HepG2 (cell line): Measurements from ENCODE around the gene NELL2. TPM values are rescaled to one million over a fixed set of nuclear protein-coding genes. Genes with fewer than 3 reads are reported as not detected.

Experiments
- ATAC-seq: fragments of 200-7000 bp; cut with Tn5 transposase; 3 replicates; pipeline ENCODE4 v1.9.1; 2020; ENCODE audit warnings: mild to moderate bottlenecking, moderate library complexity
- BruUV-seq: library from RNA; stranded (reverse); fragments of 400-500 nt; replicated peaks from 2 replicates; lab custom pipeline; 2021; lab: Mats Ljungman, UMichigan
- CTCF ChIA-PET: fragments of 300-600 bp; formaldehyde crosslinking; extraction: SDS; loops from one replicate; lab custom pipeline; 2021; ENCODE audit warnings: low total read pairs, inconsistent platforms, low intra/inter-chr PET ratio; lab: Yijun Ruan, JAX
- POLR2A ChIA-PET: fragments of 350-600 bp; sonication (Branson Sonifier 250); formaldehyde crosslinking; loops from one replicate; lab custom pipeline; 2020; ENCODE audit warnings: antibody characterized with exemption, inconsistent platforms; lab: Yijun Ruan, JAX
- DNase-seq: peaks from one replicate; pipeline ENCODE4 v3.0.0-alpha.2; 2015; ENCODE audit warnings: low spot score
- FAIRE-seq: peaks from 3 replicates; lab custom pipeline; 2011; peaks lifted over from hg19 to GRCh38; lab: Jason Lieb, UNC
- H2AFZ ChIP-seq: one replicate; pipeline ENCODE4 v1.6.1; 2011; ENCODE audit warnings: low read length, inconsistent platforms
- H3K27ac ChIP-seq: fragments of 300-600 bp; 3 replicates; pipeline ENCODE4 v1.8.0; 2011; ENCODE audit warnings: mixed run types, mild to moderate bottlenecking, mixed read lengths, low read length, inconsistent platforms; ENCODE audit not compliant: insufficient read depth; ENCODE audit errors: extremely low read length
- H3K27me3 ChIP-seq, 2 experiments: fragments of 200-600 bp in 1 of 2; 2 replicates in 1 of 2; 3 replicates in 1 of 2; pipeline versions ENCODE4 v1.6.0 to v1.8.0; 2011; ENCODE audit warnings: low read length in 2 of 2, mild to moderate bottlenecking in 2 of 2, moderate library complexity in 2 of 2, inconsistent platforms in 1 of 2; ENCODE audit not compliant: insufficient read depth in 2 of 2, control insufficient read depth in 1 of 2
- H3K36me3 ChIP-seq, 2 experiments: fragments of 200-600 bp in 1 of 2; replicated peaks in 1 of 2; 2 replicates in 1 of 2; 3 replicates in 1 of 2; pipeline versions ENCODE4 v1.5.1 to v1.8.0; 2011; ENCODE audit warnings: low read length in 2 of 2, inconsistent platforms in 1 of 2; ENCODE audit not compliant: insufficient read depth in 2 of 2, control insufficient read depth in 1 of 2
- H3K4me1 ChIP-seq: 2 replicates; pipeline ENCODE4 v1.5.1; 2012; ENCODE audit warnings: low read length, inconsistent platforms; ENCODE audit not compliant: insufficient read depth
- H3K4me2 ChIP-seq: 2 replicates; pipeline ENCODE4 v1.6.0; 2011; ENCODE audit warnings: low read depth, low read length, inconsistent platforms
- H3K4me3 ChIP-seq, 3 experiments: fragments of 200-600 bp in 1 of 3; sonication (generic), shearing (Covaris generic) in 1 of 3; replicated peaks in 1 of 3; 2 replicates each; pipeline ENCODE4 v1.5.1; 2011 to 2016; ENCODE audit warnings: low read length in 3 of 3, inconsistent platforms in 2 of 3, low read depth in 2 of 3, mild to moderate bottlenecking in 2 of 3, control low read depth in 1 of 3, mixed read lengths in 1 of 3; ENCODE audit not compliant: insufficient read depth in 1 of 3
- H3K79me2 ChIP-seq: one replicate; pipeline ENCODE4 v1.6.1; 2011; ENCODE audit warnings: low read length, inconsistent platforms; ENCODE audit not compliant: insufficient read depth
- H3K9ac ChIP-seq: 2 replicates; pipeline ENCODE4 v1.6.0; 2011; ENCODE audit warnings: mild to moderate bottlenecking, low read depth, low read length, inconsistent platforms; ENCODE audit not compliant: insufficient read depth
- H3K9me3 ChIP-seq: 2 replicates; pipeline ENCODE4 v1.5.1; 2012; ENCODE audit warnings: mild to moderate bottlenecking, low read length
- H4K20me1 ChIP-seq: 2 replicates; pipeline ENCODE4 v1.6.0; 2011; ENCODE audit warnings: inconsistent platforms, mild to moderate bottlenecking, low read length, moderate library complexity; ENCODE audit not compliant: insufficient read depth
- AKAP8 ChIP-seq: sonication (generic); formaldehyde crosslinking; IDR thresholded peaks from 2 replicates; pipeline ENCODE4 v1.5.1; 2020; ENCODE audit warnings: mild to moderate bottlenecking, missing genetic modification reagents
- BORCS8-MEF2B ChIP-seq: sonication (generic); formaldehyde crosslinking; IDR thresholded peaks from 2 replicates; pipeline ENCODE4 v1.8.0; 2022; ENCODE audit warnings: mild to moderate bottlenecking, missing genetic modification reagents
- FOXA3 ChIP-seq: IDR thresholded peaks from 2 replicates; pipeline ENCODE4 v1.6.1; 2016; ENCODE audit warnings: missing genetic modification reagents, missing compliant biosample characterization
- GLI4 ChIP-seq: sonication (generic); formaldehyde crosslinking; IDR thresholded peaks from 2 replicates; pipeline ENCODE4 v1.5.1; 2020; ENCODE audit warnings: missing genetic modification reagents, mild to moderate bottlenecking, moderate library complexity, borderline replicate concordance
- HNF1B ChIP-seq: sonication (generic); formaldehyde crosslinking; IDR thresholded peaks from 2 replicates; pipeline ENCODE4 v1.5.1; 2020; ENCODE audit warnings: mild to moderate bottlenecking, moderate library complexity, missing genetic modification reagents
- ISL2 ChIP-seq: sonication (generic); formaldehyde crosslinking; IDR thresholded peaks from 2 replicates; pipeline ENCODE4 v1.5.0; 2020; ENCODE audit warnings: missing genetic modification reagents
- KDM2A ChIP-seq: sonication (generic); formaldehyde crosslinking; IDR thresholded peaks from 2 replicates; pipeline ENCODE4 v1.4.0; 2020; ENCODE audit warnings: low read depth, missing genetic modification reagents, borderline replicate concordance
- MTERF4 ChIP-seq: sonication (generic); formaldehyde crosslinking; IDR thresholded peaks from 2 replicates; pipeline ENCODE4 v1.8.0; 2023; ENCODE audit warnings: mild to moderate bottlenecking, missing genetic modification reagents
- TCF7L2 ChIP-seq: IDR thresholded peaks from 2 replicates; pipeline ENCODE4 v1.6.1; 2011; ENCODE audit warnings: mild to moderate bottlenecking, low read depth, low read length, moderate library complexity
- YEATS4 ChIP-seq: sonication (generic); formaldehyde crosslinking; IDR thresholded peaks from 2 replicates; pipeline ENCODE4 v1.4.0; 2020; ENCODE audit warnings: missing genetic modification reagents, borderline replicate concordance
- ZHX1 ChIP-seq: sonication (generic); formaldehyde crosslinking; IDR thresholded peaks from 2 replicates; pipeline ENCODE4 v1.8.1; 2022; ENCODE audit warnings: low read depth, mild to moderate bottlenecking, missing genetic modification reagents
- ZNF121 ChIP-seq: sonication (generic); formaldehyde crosslinking; IDR thresholded peaks from 2 replicates; pipeline ENCODE4 v1.5.0; 2020; ENCODE audit warnings: mild to moderate bottlenecking, missing genetic modification reagents
- ZNF770 ChIP-seq: sonication (generic); formaldehyde crosslinking; IDR thresholded peaks from 2 replicates; pipeline ENCODE4 v1.5.0; 2020; ENCODE audit warnings: mild to moderate bottlenecking, missing genetic modification reagents
- WGBS: methylation state at CpG from one replicate; pipeline ENCODE4 v1.1.6; 2017; ENCODE audit warnings: low lambda C conversion rate; 5-methylcytosine and 5-hydroxymethylcytosine counted together
- in situ Hi-C: cut with HindIII; loops from 2 replicates; pipeline ENCODE4 v1.10.0; 2017; ENCODE audit warnings: low pct_unique_long_range_greater_than_20kb; ENCODE audit not compliant: extremely low pct_ligation_motif_present
- intact Hi-C: fragments of 100-400 bp; cut with micrococcal nuclease; formaldehyde crosslinking; loops from one replicate; pipeline ENCODE4 v1.10.0; 2022; ENCODE audit not compliant: unreplicated experiment
- polyA plus RNA-seq, 8 experiments: library from polyadenylated mRNA; depleted of rRNA in 3 of 8; stranded (reverse) in 7 of 8; unstranded in 1 of 8; fragments of >200 nt; fragmentation: Illumina TruSeq in 4 of 8; extraction: Trizol in 4 of 8; gene quantifications; 2 replicates each; pipeline versions ENCODE4 v1.2.1 to v1.2.3, GENCODE V29; 2011 to 2016; ENCODE audit warnings: low read depth in 4 of 8, missing spikeins in 1 of 8, mixed read lengths in 1 of 8; ENCODE audit not compliant: insufficient read depth in 1 of 8
- total RNA-seq, 5 experiments: library from RNA; depleted of rRNA; stranded (reverse); fragments of >200 nt; fragmentation: Illumina TruSeq; extraction: Trizol; gene quantifications; 2 replicates each; pipeline ENCODE4 v1.2.3, GENCODE V29; 2016; ENCODE audit warnings: low read depth in 1 of 5

NELL2 gene
- total and polyA plus RNA-seq, 2 of the 13 experiments (the other 11 are each of a cell fraction or from before 2014, with no cell fraction given): 0.11 TPM; not detected in 1

GRCh38 chr12:44626883-44627282 is 249.2 kb downstream of the NELL2 start (continued):
- no peak for TF ChIP-seq BORCS8-MEF2B (CRISPR knock-in tag)

GRCh38 chr12:44618946-44619345 is 257.2 kb downstream of the NELL2 start:
- BruUV-seq: no TSS peak
- Histone ChIP-seq H3K4me2 (no peak overlapping the region), H3K36me3 (no peaks in the 10 kb centered on the region), H4K20me1 (no peaks in the 10 kb centered on the region), H3K9me3 (no peaks in the 10 kb centered on the region), H3K27me3 (no peaks in the 10 kb centered on the region; a peak in 1 of 5 replicates), H2AFZ (no peak overlapping the region), H3K79me2 (no peaks in the 10 kb centered on the region), H3K27ac (no peak overlapping the region), H3K4me1 (no peaks in the 10 kb centered on the region), H3K9ac (no peak overlapping the region), H3K4me3 (no peak overlapping the region)
- WGBS: under 1% methylated on average over 5 of the region's 5 CpGs
- intact Hi-C loops (no loop called here), in situ Hi-C loops (no loop called here)
- TF ChIP-seq ZNF121 (CRISPR knock-in tag): no peak
- TF ChIP-seq AKAP8: no peak
- no peak for TF ChIP-seq GLI4 (CRISPR knock-in tag)
- no peak for TF ChIP-seq MTERF4 (CRISPR knock-in tag)
- TF ChIP-seq ISL2: no peak
- TF ChIP-seq HNF1B: no peak
- TF ChIP-seq KDM2A (CRISPR knock-in tag): no peak
- no peak for TF ChIP-seq YEATS4 (CRISPR knock-in tag)
- no peak for TF ChIP-seq FOXA3 (CRISPR knock-in tag)
- no peak for TF ChIP-seq ZHX1 (CRISPR knock-in tag)
- no peak for TF ChIP-seq TCF7L2
- no peak for TF ChIP-seq ZNF770 (CRISPR knock-in tag)
- DNase-seq: no peak
- ChIA-PET CTCF (no interaction called here), POLR2A (no interaction called here)
- no peak for FAIRE-seq
- no peak for ATAC-seq
